C4-2B (cell line): ENCODE results near the gene HSF5.

Source experiments
- CTCF ChIP-seq: fragments of 450-650 bp; conservative IDR thresholded peaks from 2 replicates; pipeline ENCODE4 v1.5.1; 2017; ENCODE audit warnings: mild to moderate bottlenecking
- ZFX ChIP-seq: fragments of 450-650 bp; IDR thresholded peaks from 2 replicates; pipeline ENCODE4 v1.6.1; 2017

- no peak for TF ChIP-seq CTCF
- TF ChIP-seq ZFX = no peak
Observed at GRCh38 chr17:58399974-58400373, 88.2 kb downstream of the HSF5 start.
